HG03469 (cell line): ENCODE data around the gene SMIM11.
"Not testable (repeated sequence)": the region's sequence is repeated elsewhere in the genome, so short reads cannot be mapped to it uniquely, and the experiment has no call there.

ENCODE experiments used
- ATAC-seq: cut with Tn5 transposase; IDR thresholded peaks from one replicate; pipeline ENCODE4 v1.9.1; 2021; ENCODE audit warnings: mild to moderate bottlenecking, moderate library complexity, moderate number of reproducible peaks; ENCODE audit not compliant: unreplicated experiment

Gene SMIM11

GRCh38 chr21:34354836-34355235, 20.5 kb upstream of the SMIM11 start:
- ATAC-seq: no peak

- no peak for ATAC-seq
Measured at GRCh38 chr21:34355570-34355969, 19.7 kb upstream of the SMIM11 start.

GRCh38 chr21:34357889-34358288, 17.4 kb upstream of the SMIM11 start:
- no peak for ATAC-seq

GRCh38 chr21:34358866-34359265, 16.4 kb upstream of the SMIM11 start:
- no peak for ATAC-seq

- ATAC-seq: no peak
Measured at GRCh38 chr21:34360488-34361241, 14.6 kb upstream of the SMIM11 start.

- no peak for ATAC-seq
Measured at GRCh38 chr21:34362136-34362444, 13.2 kb upstream of the SMIM11 start.

- no peak for ATAC-seq
Measured at GRCh38 chr21:34362670-34363069, 12.6 kb upstream of the SMIM11 start.

- no peak for ATAC-seq
Measured at GRCh38 chr21:34363733-34364132, 11.6 kb upstream of the SMIM11 start, which contains the start of gene KCNE2. KCNE2 (plus strand) TSS chr21:34364006; CDS start chr21:34370479, 6,473 bp downstream.

- no peak for ATAC-seq
Measured at GRCh38 chr21:34364921-34365320, 10.4 kb upstream of the SMIM11 start.

GRCh38 chr21:34365809-34366208, 9.5 kb upstream of the SMIM11 start:
- ATAC-seq: no peak

GRCh38 chr21:34367320-34367935, 7.9 kb upstream of the SMIM11 start:
- ATAC-seq: no peak

GRCh38 chr21:34369741-34370140, 5.6 kb upstream of the SMIM11 start:
- no peak for ATAC-seq

GRCh38 chr21:34372321-34372720, 3.0 kb upstream of the SMIM11 start:
- no peak for ATAC-seq

- ATAC-seq: not testable (repeated sequence)
Measured at GRCh38 chr21:34374462-34374861, 845 bp upstream of the SMIM11 start.

- peak; percentile 29 for ATAC-seq
Measured at GRCh38 chr21:34375619-34375972, 289 bp downstream of the SMIM11 start.

GRCh38 chr21:34383138-34383537, 7.8 kb downstream of the SMIM11 start:
- ATAC-seq: not testable (repeated sequence)

GRCh38 chr21:34383724-34384415, 8.6 kb downstream of the SMIM11 start:
- peak; percentile 90 for ATAC-seq

GRCh38 chr21:34400522-34400921, 25.2 kb downstream of the SMIM11 start:
- not testable (repeated sequence) for ATAC-seq

GRCh38 chr21:34404742-34405141, 29.4 kb downstream of the SMIM11 start:
- not testable (repeated sequence) for ATAC-seq

GRCh38 chr21:34405686-34406085, 30.4 kb downstream of the SMIM11 start:
- ATAC-seq: not testable (repeated sequence)

GRCh38 chr21:34406102-34406501, 30.8 kb downstream of the SMIM11 start:
- not testable (repeated sequence) for ATAC-seq

GRCh38 chr21:34406676-34407075, 31.4 kb downstream of the SMIM11 start:
- ATAC-seq: not testable (repeated sequence)
